Testis (tissue), 3 donors: ENCODE measurements around the gene BCL2L14. TPM values are rescaled to one million over a fixed set of nuclear protein-coding genes. Genes with fewer than 3 reads are reported as not detected.
A peak's percentile ranks its signal among the peaks of the same experiment; 100 is the strongest.
"Not testable (repeated sequence)": the region's sequence is repeated elsewhere in the genome, so short reads cannot be mapped to it uniquely, and the experiment has no call there.

Experiments
- DNase-seq: peaks from one replicate; pipeline ENCODE4 v3.0.0-alpha.2; 2019
- H3K27ac ChIP-seq, 2 donors: fragments of 200-600 bp; sonication (generic); one replicate each; pipeline ENCODE4 v1.5.1; 2019
- H3K27me3 ChIP-seq: fragments of 200-600 bp; sonication (generic); one replicate; pipeline ENCODE4 v1.5.1; 2019
- H3K36me3 ChIP-seq: fragments of 200-600 bp; sonication (generic); one replicate; pipeline ENCODE4 v1.5.1; 2017; ENCODE audit warnings: low read depth; ENCODE audit errors: missing control alignments
- H3K4me1 ChIP-seq: fragments of 200-600 bp; sonication (generic); one replicate; pipeline ENCODE4 v1.5.1; 2019
- H3K4me3 ChIP-seq, 2 donors: fragments of 200-600 bp; sonication (generic); one replicate each; pipeline ENCODE4 v1.5.1; 2017 to 2019
- H3K9me3 ChIP-seq: fragments of 200-600 bp; sonication (generic); one replicate; pipeline ENCODE4 v1.5.1; 2017
- POLR2A ChIP-seq: fragments of 450-650 bp; IDR thresholded peaks from one replicate; pipeline ENCODE4 v1.6.1; 2017; ENCODE audit warnings: antibody characterized with exemption, mild to moderate bottlenecking, moderate library complexity
- WGBS, 2 donors: methylation state at CpG; one replicate each; pipeline ENCODE4 v1.1.5; 2018; 5-methylcytosine and 5-hydroxymethylcytosine counted together
- intact Hi-C: fragments of 100-400 bp; cut with DNase I; formaldehyde crosslinking; loops from one replicate; pipeline ENCODE4 v1.15.1; 2023; ENCODE audit warnings: low total_unique reads
- polyA plus RNA-seq: library from polyadenylated mRNA; stranded (reverse); fragments of 350-450 nt; fragmentation: Illumina TruSeq; extraction: RNeasy Lipid Tissue Mini Kit (QIAGEN cat#74804); gene quantifications from one replicate; pipeline ENCODE4 v1.2.3, GENCODE V29; 2014; ENCODE audit warnings: low read depth, low replicate concordance; ENCODE audit not compliant: insufficient read depth
- total RNA-seq, 2 donors: library from RNA; depleted of rRNA; stranded (reverse); fragments of >200 nt; gene quantifications; one replicate each; pipeline ENCODE4 v1.2.3, GENCODE V29; 2016
- TF ChIP-seq, protein P1 (sequence below), 3 experiments: fragments of 450-650 bp in 2 of 3; fragments of 200-600 bp in 1 of 3; sonication (generic) in 1 of 3; IDR thresholded peaks; one replicate each; pipeline ENCODE4 v1.5.1; 2016 to 2019; ENCODE audit warnings: antibody characterized with exemption in 3 of 3, mild to moderate bottlenecking in 2 of 3, moderate library complexity in 1 of 3

The BCL2L14 gene
- total and polyA plus RNA-seq, 3 donors from 2014 or later, result 18.8 to 79.9 (median 51.4) TPM

DNA sequence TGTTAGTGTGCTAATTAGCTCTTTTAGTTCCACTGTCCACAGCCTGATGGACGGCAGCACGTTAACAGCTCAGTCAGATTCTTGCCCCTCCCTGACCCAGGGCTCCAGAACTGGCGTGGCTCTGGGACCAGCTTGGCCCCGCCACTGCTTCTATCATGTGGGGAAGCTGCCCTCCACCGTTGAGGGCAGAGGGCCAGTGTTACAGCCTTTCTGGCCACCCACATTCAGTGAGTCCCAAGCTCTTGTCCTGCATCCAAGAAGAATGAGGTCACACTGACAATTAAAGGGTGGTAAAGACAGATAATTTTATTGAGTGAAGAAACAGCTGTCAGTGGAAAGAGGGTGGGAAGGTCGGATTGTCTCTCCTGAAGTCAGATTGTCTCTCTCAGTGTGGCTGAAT lies 36.9 kb downstream of the BCL2L14 start:
- no peak overlapping the region for H3K4me3 ChIP-seq
- WGBS, 2 donors, result 86 to 90% methylated on average over 6 of the region's 6 CpGs
- intact Hi-C loops, result no loop called here
- no peak overlapping the region for H3K27ac ChIP-seq
- no peaks in the 10 kb centered on the region for H3K9me3 ChIP-seq
- DNase-seq, result no peak
- no peaks in the 10 kb centered on the region for H3K36me3 ChIP-seq
- no peaks in the 10 kb centered on the region for H3K4me1 ChIP-seq
- no peaks in the 10 kb centered on the region for H3K27me3 ChIP-seq
- no peak for TF ChIP-seq POLR2A
- TF ChIP-seq, protein P1, sequence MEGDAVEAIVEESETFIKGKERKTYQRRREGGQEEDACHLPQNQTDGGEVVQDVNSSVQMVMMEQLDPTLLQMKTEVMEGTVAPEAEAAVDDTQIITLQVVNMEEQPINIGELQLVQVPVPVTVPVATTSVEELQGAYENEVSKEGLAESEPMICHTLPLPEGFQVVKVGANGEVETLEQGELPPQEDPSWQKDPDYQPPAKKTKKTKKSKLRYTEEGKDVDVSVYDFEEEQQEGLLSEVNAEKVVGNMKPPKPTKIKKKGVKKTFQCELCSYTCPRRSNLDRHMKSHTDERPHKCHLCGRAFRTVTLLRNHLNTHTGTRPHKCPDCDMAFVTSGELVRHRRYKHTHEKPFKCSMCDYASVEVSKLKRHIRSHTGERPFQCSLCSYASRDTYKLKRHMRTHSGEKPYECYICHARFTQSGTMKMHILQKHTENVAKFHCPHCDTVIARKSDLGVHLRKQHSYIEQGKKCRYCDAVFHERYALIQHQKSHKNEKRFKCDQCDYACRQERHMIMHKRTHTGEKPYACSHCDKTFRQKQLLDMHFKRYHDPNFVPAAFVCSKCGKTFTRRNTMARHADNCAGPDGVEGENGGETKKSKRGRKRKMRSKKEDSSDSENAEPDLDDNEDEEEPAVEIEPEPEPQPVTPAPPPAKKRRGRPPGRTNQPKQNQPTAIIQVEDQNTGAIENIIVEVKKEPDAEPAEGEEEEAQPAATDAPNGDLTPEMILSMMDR (IDR thresholded peaks at IDR 0.05), result no peak

DNA sequence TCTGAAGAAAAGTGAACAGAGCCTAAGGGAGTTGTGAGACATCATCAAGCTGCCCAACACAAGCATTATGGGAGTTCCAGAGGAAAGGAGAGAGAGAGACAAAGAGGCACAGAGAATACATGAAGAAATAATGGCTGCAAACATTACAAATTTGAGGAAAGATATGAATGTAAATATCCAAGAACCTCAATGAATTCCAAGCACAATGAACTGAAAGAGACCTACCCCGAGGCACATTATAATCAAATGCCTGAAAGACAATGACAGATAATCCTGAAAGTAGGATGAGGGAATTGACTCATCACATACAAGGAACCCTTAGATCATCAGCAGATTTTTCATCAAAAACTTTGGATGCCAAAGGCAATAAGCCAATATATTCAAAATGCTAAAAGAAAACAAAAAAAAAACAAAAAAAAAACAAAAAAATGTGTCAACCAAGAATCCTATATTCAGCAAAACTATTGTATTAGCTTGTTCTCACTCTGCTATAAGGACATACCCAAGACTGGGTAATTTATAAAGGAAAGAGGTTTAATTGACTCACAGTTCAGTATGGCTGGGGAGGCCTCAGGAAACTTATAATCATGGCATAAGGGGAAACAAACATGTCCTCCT lies 37.8 kb downstream of the BCL2L14 start:
- DNase-seq, result no peak
- Histone ChIP-seq H3K4me1 (no peaks in the 10 kb centered on the region), H3K9me3 (no peaks in the 10 kb centered on the region), H3K4me3 (no peak overlapping the region), H3K36me3 (no peaks in the 10 kb centered on the region), H3K27me3 (no peaks in the 10 kb centered on the region), H3K27ac (no peak overlapping the region)
- 100% methylated on average over 1 of the region's 1 CpG for WGBS, 2 donors
- intact Hi-C loops, result no loop called here
- TF ChIP-seq POLR2A, result no peak
- TF ChIP-seq, protein P1 (IDR thresholded peaks at IDR 0.05), result no peak

DNA sequence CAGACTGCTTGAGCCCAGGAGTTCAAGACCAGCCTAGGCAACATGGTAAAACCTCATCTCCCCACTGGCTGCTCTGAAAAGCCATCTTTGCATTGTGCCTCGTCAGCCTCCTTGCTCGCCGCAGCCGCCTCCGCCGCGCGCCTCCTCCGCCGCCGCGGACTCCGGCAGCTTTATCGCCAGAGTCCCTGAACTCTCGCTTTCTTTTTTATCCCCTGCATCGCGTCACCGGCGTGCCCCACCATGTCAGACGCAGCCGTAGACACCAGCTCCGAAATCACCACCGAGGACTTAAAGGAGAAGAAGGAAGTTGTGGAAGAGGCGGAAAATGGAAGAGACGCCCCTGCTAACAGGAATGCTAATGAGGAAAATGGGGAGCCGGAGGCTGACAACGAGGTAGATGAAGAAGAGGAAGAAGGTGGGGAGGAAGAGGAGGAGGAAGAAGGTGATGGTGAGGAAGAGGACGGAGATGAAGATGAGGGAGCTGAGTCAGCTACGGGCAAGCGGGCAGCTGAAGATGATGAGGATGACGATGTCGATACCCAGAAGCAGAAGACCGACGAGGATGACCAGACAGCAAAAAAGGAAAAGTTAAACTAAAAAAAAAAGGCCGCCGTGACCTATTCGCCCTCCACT lies 40.3 kb downstream of the BCL2L14 start:
- DNase-seq, H3K9me3 ChIP-seq, H3K27me3 ChIP-seq, intact Hi-C loops, H3K36me3 ChIP-seq, H3K4me1 ChIP-seq, H3K27ac ChIP-seq: not testable (repeated sequence)
- peak overlapping the region; percentile 29 to 31 for H3K4me3 ChIP-seq
- 60 to 74% methylated on average over 28 to 37 of the region's 37 CpGs for WGBS, 2 donors

DNA sequence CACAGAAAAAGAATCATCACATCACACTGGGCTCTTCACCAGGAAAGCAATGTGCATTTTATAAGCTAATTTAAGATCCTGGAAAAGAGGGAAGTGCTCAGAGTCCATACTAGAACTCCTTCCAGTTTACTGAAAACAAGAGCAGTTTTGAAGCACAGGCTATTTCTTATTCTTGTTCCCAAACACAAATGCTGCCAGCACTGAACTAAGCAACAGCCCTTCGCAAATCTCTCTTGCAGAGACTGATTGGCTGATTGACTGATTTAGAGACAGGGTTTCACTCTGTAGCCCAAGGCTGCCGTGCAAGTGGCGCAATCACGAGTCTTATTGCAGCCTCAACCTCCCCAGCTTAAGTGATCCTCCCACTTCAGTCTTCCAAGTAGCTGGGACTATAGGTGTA lies 44.8 kb downstream of the BCL2L14 start:
- no peak overlapping the region for H3K4me3 ChIP-seq
- H3K27me3 ChIP-seq, result no peaks in the 10 kb centered on the region
- DNase-seq, result no peak
- 84 to 93% methylated on average over 4 of the region's 4 CpGs for WGBS, 2 donors
- H3K4me1 ChIP-seq, result no peaks in the 10 kb centered on the region
- no peaks in the 10 kb centered on the region for H3K36me3 ChIP-seq
- no peaks in the 10 kb centered on the region for H3K9me3 ChIP-seq
- H3K27ac ChIP-seq, result no peak overlapping the region
- intact Hi-C loops, result no loop called here
- no peak for TF ChIP-seq POLR2A
- TF ChIP-seq, protein P1 (IDR thresholded peaks at IDR 0.05), result no peak

DNA sequence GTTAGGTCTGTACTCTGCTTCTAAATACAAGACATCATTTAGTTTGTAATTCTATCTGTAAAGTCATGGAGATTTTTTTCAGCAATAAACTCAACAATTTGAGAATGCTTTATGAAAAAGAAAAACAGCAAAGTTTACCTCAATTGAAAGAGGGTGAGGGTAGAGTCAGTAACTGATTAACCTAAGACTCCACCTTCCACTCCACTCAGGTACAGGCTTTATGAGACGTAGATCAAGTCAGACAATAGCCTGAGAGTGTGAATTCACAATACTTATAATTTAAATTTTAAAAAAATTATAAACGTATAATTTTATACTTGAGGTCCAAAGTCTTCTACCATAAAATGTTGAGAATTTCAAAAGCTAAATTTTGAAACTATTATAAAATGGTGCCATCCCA lies 45.9 kb downstream of the BCL2L14 start:
- 93 to 94% methylated on average over 2 of the region's 2 CpGs for WGBS, 2 donors
- no peaks in the 10 kb centered on the region for H3K36me3 ChIP-seq
- H3K9me3 ChIP-seq, result no peaks in the 10 kb centered on the region
- DNase-seq, result no peak
- no peaks in the 10 kb centered on the region for H3K27me3 ChIP-seq
- H3K4me1 ChIP-seq, result no peaks in the 10 kb centered on the region
- no peak overlapping the region for H3K4me3 ChIP-seq
- no peak for TF ChIP-seq POLR2A
- TF ChIP-seq, protein P1 (IDR thresholded peaks at IDR 0.05), result no peak
- intact Hi-C loops, result no loop called here
- H3K27ac ChIP-seq, result no peak overlapping the region
